Neural progenitor cell (in vitro differentiated cells): ENCODE measurements around the gene GLUL. TPM values are rescaled to one million over a fixed set of nuclear protein-coding genes. Genes with fewer than 3 reads are reported as not detected.
"Not testable (repeated sequence)": the region's sequence is repeated elsewhere in the genome, so short reads cannot be mapped to it uniquely, and the experiment has no call there.

ENCODE experiments used
- DNase-seq: peaks from one replicate; pipeline ENCODE4 v3.0.0-alpha.2; 2016; ENCODE audit warnings: low spot score
- H2AFZ ChIP-seq: fragments of 200-600 bp; sonication (generic); replicated peaks from 2 replicates; pipeline ENCODE4 v1.6.1; 2016; ENCODE audit warnings: antibody characterized with exemption
- H3F3A ChIP-seq: fragments of 200-600 bp; sonication (generic); 2 replicates; pipeline ENCODE4 v1.6.1; 2016; ENCODE audit warnings: antibody characterized with exemption, low read depth
- H3K27ac ChIP-seq: fragments of 200-600 bp; sonication (generic); 2 replicates; pipeline ENCODE4 v1.5.1; 2016; ENCODE audit warnings: mild to moderate bottlenecking
- H3K27me3 ChIP-seq: fragments of 200-600 bp; sonication (generic); 2 replicates; pipeline ENCODE4 v1.6.1; 2016; ENCODE audit warnings: mild to moderate bottlenecking, moderate library complexity
- H3K36me3 ChIP-seq: fragments of 200-600 bp; sonication (generic); 2 replicates; pipeline ENCODE4 v1.5.1; 2016
- H3K4me1 ChIP-seq: fragments of 200-600 bp; sonication (generic); 2 replicates; pipeline ENCODE4 v1.6.1; 2016; ENCODE audit warnings: mixed run types
- H3K4me2 ChIP-seq: fragments of 200-600 bp; sonication (generic); 2 replicates; pipeline ENCODE4 v1.6.1; 2016
- H3K4me3 ChIP-seq: fragments of 200-600 bp; sonication (generic); 2 replicates; pipeline ENCODE4 v1.5.1; 2016
- H3K79me2 ChIP-seq: fragments of 200-600 bp; sonication (generic); 2 replicates; pipeline ENCODE4 v1.6.1; 2016; ENCODE audit warnings: low read depth
- H3K9ac ChIP-seq: fragments of 200-600 bp; sonication (generic); 2 replicates; pipeline ENCODE4 v1.6.1; 2016
- H3K9me3 ChIP-seq: fragments of 200-600 bp; sonication (generic); 2 replicates; pipeline ENCODE4 v1.5.1; 2016; ENCODE audit warnings: low read depth
- H4K20me1 ChIP-seq: fragments of 200-600 bp; sonication (generic); 2 replicates; pipeline ENCODE4 v1.6.1; 2016; ENCODE audit warnings: low read depth
- H3K27ac Mint-ChIP-seq: 3 replicates; pipeline ENCODE4 v1.8.0; 2021; ENCODE audit warnings: mixed read lengths
- H3K27me3 Mint-ChIP-seq: 2 replicates; pipeline ENCODE4 v1.8.0; 2022; ENCODE audit warnings: low read depth, mild to moderate bottlenecking, inconsistent platforms, moderate library complexity, mixed read lengths; ENCODE audit not compliant: insufficient read depth
- H3K36me3 Mint-ChIP-seq: 3 replicates; pipeline ENCODE4 v1.8.0; 2021; ENCODE audit warnings: mixed read lengths
- H3K4me1 Mint-ChIP-seq: 3 replicates; pipeline ENCODE4 v1.8.0; 2021; ENCODE audit warnings: mixed read lengths
- H3K4me3 Mint-ChIP-seq: 3 replicates; pipeline ENCODE4 v1.8.0; 2021; ENCODE audit warnings: mild to moderate bottlenecking, moderate library complexity, mixed read lengths
- H3K9me3 Mint-ChIP-seq: 3 replicates; pipeline ENCODE4 v1.8.0; 2020; ENCODE audit warnings: mixed read lengths
- EZH2 ChIP-seq: fragments of 200-600 bp; sonication (generic); IDR thresholded peaks from 2 replicates; pipeline ENCODE4 v1.6.1; 2017; ENCODE audit warnings: antibody characterized with exemption, mild to moderate bottlenecking, moderate library complexity
- EZH2phosphoT487 ChIP-seq: fragments of 200-600 bp; sonication (generic); IDR thresholded peaks from 2 replicates; pipeline ENCODE4 v1.6.1; 2017; ENCODE audit warnings: antibody characterized with exemption
- total RNA-seq: library from RNA; depleted of rRNA; stranded (reverse); fragments of >200 nt; gene quantifications from 2 replicates; pipeline ENCODE4 v1.2.3, GENCODE V29; 2015; ENCODE audit warnings: low replicate concordance
- TF ChIP-seq, protein P1 (sequence below): fragments of 200-600 bp; sonication (generic); IDR thresholded peaks from 2 replicates; pipeline ENCODE4 v1.5.1; 2017; ENCODE audit warnings: antibody characterized with exemption, mild to moderate bottlenecking

GLUL gene
- total RNA-seq, 1 donor from 2014 or later: 428 TPM

DNA sequence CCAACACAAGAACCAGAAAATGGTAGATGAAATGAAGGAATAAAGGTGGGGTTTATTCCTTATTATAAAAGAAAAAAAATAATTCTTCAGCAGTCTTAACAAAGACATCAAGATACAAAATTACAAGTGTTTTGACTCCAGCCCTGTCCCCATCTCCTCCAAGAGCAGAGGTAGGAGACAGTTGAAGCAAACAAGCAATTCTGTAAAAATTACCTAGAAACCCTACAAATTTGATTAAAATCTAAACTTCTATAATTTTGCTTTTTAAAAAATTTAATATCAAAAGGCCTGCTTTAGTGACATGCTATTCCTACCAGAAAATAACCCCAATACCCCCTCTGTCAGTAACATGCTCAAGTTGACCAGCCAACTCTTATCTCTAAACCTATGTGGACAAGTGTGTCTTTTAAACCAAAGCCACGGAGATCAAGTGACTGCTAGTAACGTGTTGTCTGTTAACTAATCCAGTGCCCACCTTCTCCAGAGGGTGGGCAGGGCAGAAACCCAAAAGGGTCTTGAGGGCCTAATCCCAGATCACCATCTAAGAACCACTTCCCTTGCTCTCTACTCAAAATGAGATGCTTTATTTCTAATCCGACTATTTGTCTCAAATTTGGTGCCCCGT, 8.4 kb downstream of the GLUL start:
- Histone ChIP-seq H3K9ac (no peak overlapping the region), H3K4me1 (peaks cover 7% of the 10 kb centered on the region), H3K4me3 (no peak overlapping the region), H3K9me3 (no peaks in the 10 kb centered on the region), H3K36me3 (peaks cover 48% of the 10 kb centered on the region), H3K27me3 (no peaks in the 10 kb centered on the region), H3F3A (peaks cover 87% of the 10 kb centered on the region), H2AFZ (no peak overlapping the region), H3K4me2 (no peak overlapping the region), H3K27ac (peak overlapping the region; percentile 57), H3K79me2 (peaks cover 46% of the 10 kb centered on the region), H4K20me1 (peaks cover 81% of the 10 kb centered on the region)
- Mint-ChIP-seq H3K27me3 (no peaks in the 10 kb centered on the region), H3K4me1 (peaks cover 7% of the 10 kb centered on the region), H3K27ac (no peak overlapping the region), H3K4me3 (no peak overlapping the region), H3K9me3 (no peaks in the 10 kb centered on the region), H3K36me3 (peaks cover 59% of the 10 kb centered on the region)
- TF ChIP-seq, protein P1, sequence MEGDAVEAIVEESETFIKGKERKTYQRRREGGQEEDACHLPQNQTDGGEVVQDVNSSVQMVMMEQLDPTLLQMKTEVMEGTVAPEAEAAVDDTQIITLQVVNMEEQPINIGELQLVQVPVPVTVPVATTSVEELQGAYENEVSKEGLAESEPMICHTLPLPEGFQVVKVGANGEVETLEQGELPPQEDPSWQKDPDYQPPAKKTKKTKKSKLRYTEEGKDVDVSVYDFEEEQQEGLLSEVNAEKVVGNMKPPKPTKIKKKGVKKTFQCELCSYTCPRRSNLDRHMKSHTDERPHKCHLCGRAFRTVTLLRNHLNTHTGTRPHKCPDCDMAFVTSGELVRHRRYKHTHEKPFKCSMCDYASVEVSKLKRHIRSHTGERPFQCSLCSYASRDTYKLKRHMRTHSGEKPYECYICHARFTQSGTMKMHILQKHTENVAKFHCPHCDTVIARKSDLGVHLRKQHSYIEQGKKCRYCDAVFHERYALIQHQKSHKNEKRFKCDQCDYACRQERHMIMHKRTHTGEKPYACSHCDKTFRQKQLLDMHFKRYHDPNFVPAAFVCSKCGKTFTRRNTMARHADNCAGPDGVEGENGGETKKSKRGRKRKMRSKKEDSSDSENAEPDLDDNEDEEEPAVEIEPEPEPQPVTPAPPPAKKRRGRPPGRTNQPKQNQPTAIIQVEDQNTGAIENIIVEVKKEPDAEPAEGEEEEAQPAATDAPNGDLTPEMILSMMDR: no peak
- TF ChIP-seq EZH2: no peak
- no peak for TF ChIP-seq EZH2phosphoT487
- no peak for DNase-seq

DNA sequence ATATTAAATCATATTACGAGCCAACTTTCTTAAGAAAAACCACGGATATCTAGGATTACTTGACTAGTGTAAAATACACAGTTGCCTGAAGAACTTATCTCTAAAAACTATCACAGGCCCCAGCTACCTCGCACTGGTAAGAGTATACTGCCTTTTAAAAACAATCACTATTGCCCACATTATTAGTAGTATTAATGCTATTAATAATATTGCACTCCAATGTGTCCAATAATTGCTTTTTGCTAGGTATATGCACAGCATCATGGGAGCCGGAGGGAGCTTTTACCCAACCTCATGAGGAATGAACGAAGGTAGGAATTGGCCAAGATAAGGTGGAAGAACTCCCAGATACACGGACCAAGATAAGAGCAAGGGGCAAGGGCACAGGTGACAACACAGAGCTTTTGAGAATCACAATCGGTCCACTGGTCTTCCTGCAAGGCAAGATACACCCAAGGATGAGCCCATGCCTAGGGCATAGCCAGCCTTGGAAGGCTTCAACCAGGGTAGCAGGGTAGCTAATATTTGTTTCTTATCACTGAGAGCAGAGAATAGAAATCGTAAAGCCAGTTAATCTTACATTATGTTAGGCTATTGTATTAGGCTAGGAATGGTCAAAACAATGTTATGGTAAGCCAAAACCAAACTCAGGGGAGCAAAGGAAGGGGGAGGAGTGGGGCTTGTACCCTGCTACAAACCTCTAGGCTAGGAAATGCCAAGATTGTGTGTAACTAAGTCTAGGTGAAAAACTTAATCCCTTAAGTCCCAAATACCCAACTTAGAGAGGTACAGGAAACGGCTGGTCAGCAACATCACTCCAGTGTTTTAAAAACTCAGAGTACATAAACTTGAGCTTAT, 9.4 kb downstream of the GLUL start:
- H3K9me3 Mint-ChIP-seq: no peaks in the 10 kb centered on the region
- Histone ChIP-seq H4K20me1 (peaks cover 72% of the 10 kb centered on the region), H3K27ac (no peak overlapping the region), H3K36me3 (peaks cover 39% of the 10 kb centered on the region), H3K4me2 (no peak overlapping the region), H2AFZ (no peak overlapping the region), H3K9me3 (no peaks in the 10 kb centered on the region), H3K9ac (no peak overlapping the region), H3K4me1 (no peaks in the 10 kb centered on the region), H3K4me3 (no peak overlapping the region), H3F3A (peaks cover 77% of the 10 kb centered on the region), H3K79me2 (peaks cover 37% of the 10 kb centered on the region), H3K27me3 (no peaks in the 10 kb centered on the region)
- H3K4me3 Mint-ChIP-seq: no peak overlapping the region
- H3K27ac Mint-ChIP-seq: no peak overlapping the region
- DNase-seq: no peak
- H3K27me3 Mint-ChIP-seq: no peaks in the 10 kb centered on the region
- H3K36me3 Mint-ChIP-seq: peaks cover 52% of the 10 kb centered on the region
- TF ChIP-seq EZH2phosphoT487: no peak
- peaks cover under 1% of the 10 kb centered on the region for H3K4me1 Mint-ChIP-seq

DNA sequence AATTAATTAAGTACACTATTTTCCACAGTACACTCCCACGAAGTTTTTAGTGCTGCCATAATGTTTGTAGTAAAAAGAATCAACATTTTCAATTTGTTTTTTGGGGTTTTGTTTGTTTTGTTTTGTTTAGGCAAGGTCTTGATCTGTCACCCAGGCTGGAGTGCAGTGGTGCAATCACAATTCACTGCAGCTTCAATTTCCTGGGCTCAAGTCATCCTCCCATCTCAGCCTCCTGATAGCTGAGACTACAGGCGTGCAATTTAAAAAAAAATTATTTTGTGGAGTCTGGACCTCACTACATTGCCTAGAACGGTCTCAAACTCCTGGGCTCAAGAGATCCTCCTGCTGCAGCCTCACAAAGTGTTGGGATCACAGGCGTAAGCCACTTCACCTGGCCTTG, 11.4 kb downstream of the GLUL start:
- H2AFZ ChIP-seq: no peak overlapping the region
- H3K4me1 ChIP-seq: no peaks in the 10 kb centered on the region
- H3K36me3 ChIP-seq: peaks cover 21% of the 10 kb centered on the region
- no peaks in the 10 kb centered on the region for H3K27me3 ChIP-seq
- TF ChIP-seq EZH2 (no peak), EZH2phosphoT487 (no peak)
- Mint-ChIP-seq H3K4me3 (no peak overlapping the region), H3K36me3 (peaks cover 33% of the 10 kb centered on the region), H3K27ac (no peak overlapping the region), H3K4me1 (no peaks in the 10 kb centered on the region), H3K9me3 (no peaks in the 10 kb centered on the region), H3K27me3 (no peaks in the 10 kb centered on the region)
- H3K9me3 ChIP-seq: no peaks in the 10 kb centered on the region
- H4K20me1 ChIP-seq: peaks cover 52% of the 10 kb centered on the region
- no peak overlapping the region for H3K9ac ChIP-seq
- no peak overlapping the region for H3K4me3 ChIP-seq
- H3K27ac ChIP-seq: no peak overlapping the region
- peaks cover 17% of the 10 kb centered on the region for H3K79me2 ChIP-seq
- peaks cover 57% of the 10 kb centered on the region for H3F3A ChIP-seq
- no peak overlapping the region for H3K4me2 ChIP-seq
- DNase-seq: no peak

DNA sequence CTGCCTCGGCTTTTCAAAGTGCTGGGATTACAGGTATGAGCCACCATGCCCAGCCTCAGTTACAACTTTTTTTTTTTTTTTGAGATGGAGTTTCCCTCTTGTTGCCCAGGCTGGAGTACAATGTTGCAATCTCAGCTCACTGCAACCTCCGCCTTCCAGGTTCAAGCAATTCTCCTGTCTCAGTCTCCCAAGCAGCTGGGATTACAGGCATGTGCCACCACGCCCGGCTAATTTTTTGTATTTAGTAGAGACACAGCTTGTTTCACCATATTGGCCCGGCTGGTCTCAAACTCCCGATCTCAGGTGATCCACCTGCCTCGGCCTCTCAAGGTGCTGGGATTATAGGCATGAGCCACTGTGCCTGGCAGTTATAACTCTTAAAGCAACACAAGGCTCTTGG, 11.8 kb downstream of the GLUL start:
- peaks cover 13% of the 10 kb centered on the region for H3K79me2 ChIP-seq

More for the DNA sequence above, 11.8 kb downstream of the GLUL start:
- Histone ChIP-seq H3K36me3 (peaks cover 21% of the 10 kb centered on the region), H4K20me1 (peaks cover 47% of the 10 kb centered on the region), H3F3A (peaks cover 53% of the 10 kb centered on the region)
- H3K4me1 Mint-ChIP-seq, H3K27me3 Mint-ChIP-seq, H3K27ac ChIP-seq, H2AFZ ChIP-seq, H3K9me3 Mint-ChIP-seq, H3K9ac ChIP-seq, H3K27me3 ChIP-seq, H3K4me3 Mint-ChIP-seq, DNase-seq, H3K4me1 ChIP-seq, H3K4me3 ChIP-seq, H3K9me3 ChIP-seq, H3K4me2 ChIP-seq, H3K27ac Mint-ChIP-seq: not testable (repeated sequence)
- H3K36me3 Mint-ChIP-seq: peaks cover 29% of the 10 kb centered on the region
